ENCODE measurements around the gene CNTROB. TPM values are rescaled to one million over a fixed set of nuclear protein-coding genes. Genes with fewer than 3 reads are reported as not detected.

The CNTROB gene
- total and polyA plus RNA-seq, 2 of the 4 experiments (the other 2 are of a cell fraction) = 12.7 to 26.4 TPM

GRCh38 chr17:7897773-7898172, 34.2 kb upstream of the CNTROB start:
- 0 out of 2 replicates have a peak overlapping the region, but pooled peaks have one; percentile 35 for H4K5ac ChIP-seq (ENCODE audit: low read depth, low read length)
- H3K23ac ChIP-seq (ENCODE audit: low read depth, low read length) = no peak overlapping the region
- in situ Hi-C loops (cut with MboI; ENCODE audit: low sequenced_read_pairs) (loop anchor here (5.0 kb wide), 1 partner anchor 35 kb away; no protein-coding TSS in a partner anchor), dilution Hi-C loops (cut with HindIII; ENCODE audit: low sequenced_read_pairs, unreplicated experiment) (no loop called here), intact Hi-C loops (cut with micrococcal nuclease) (loop anchor here (1.0 to 5.0 kb wide), 3 partner anchors 35 to 155 kb away; no protein-coding TSS in a partner anchor)
- no peak overlapping the region for H2AFZ ChIP-seq (replicated peaks; ENCODE audit: low read length, poor library complexity)
- no peaks in the 10 kb centered on the region for H3K9me3 ChIP-seq (ENCODE audit: control insufficient read depth, insufficient read depth, low read length)
- peak overlapping the region; percentile 47 for H2AK9ac ChIP-seq (replicated peaks; ENCODE audit: low read depth, low read length, poor library complexity)
- peaks cover 0 to 28% of the 10 kb centered on the region in 2 experiments; a peak in 2 of 4 replicates for H3K79me1 ChIP-seq (ENCODE audit: low read depth in 1 of 2, low read length in 2 of 2)
- DNase-seq (peak; percentile 77), ATAC-seq (ENCODE audit: low read depth) (peak; percentile 90)
- H3K27ac ChIP-seq (ENCODE audit: insufficient read depth, low read length) = no peak overlapping the region
- H3K18ac ChIP-seq (ENCODE audit: low read depth, low read length) = no peak overlapping the region
- H3K4ac ChIP-seq (ENCODE audit: low read depth, low read length) = no peak overlapping the region
- BruUV-seq (replicated peaks) = no TSS peak
- H3K56ac ChIP-seq (ENCODE audit: extremely low read depth, insufficient read depth, low read length) = no peak overlapping the region
- no peak overlapping the region for H2BK20ac ChIP-seq (ENCODE audit: low read depth, low read length)
- TF ChIP-seq MXI1 (IDR thresholded peaks at IDR 0.05; ENCODE audit: borderline replicate concordance, low read depth, low read length) (peak; percentile 40; the same call in 1 of the 2 replicates), MAZ (IDR thresholded peaks at IDR 0.05; ENCODE audit: borderline replicate concordance, low read depth, low read length) (no peak), RAD21 (IDR thresholded peaks at IDR 0.05; ENCODE audit: low read length) (peak; percentile 88), NFE2L2 (IDR thresholded peaks at IDR 0.05; ENCODE audit: low read depth, low read length) (no peak), CHD1 (IDR thresholded peaks at IDR 0.05; ENCODE audit: low read depth, low read length) (no peak), SMC3 (IDR thresholded peaks at IDR 0.05; ENCODE audit: low read depth, low read length) (peak; percentile 89), USF2 (IDR thresholded peaks at IDR 0.05; ENCODE audit: low read depth, low read length) (peak; percentile 67; the same call in 1 of the 2 replicates)
- TF ChIP-seq, protein P1, sequence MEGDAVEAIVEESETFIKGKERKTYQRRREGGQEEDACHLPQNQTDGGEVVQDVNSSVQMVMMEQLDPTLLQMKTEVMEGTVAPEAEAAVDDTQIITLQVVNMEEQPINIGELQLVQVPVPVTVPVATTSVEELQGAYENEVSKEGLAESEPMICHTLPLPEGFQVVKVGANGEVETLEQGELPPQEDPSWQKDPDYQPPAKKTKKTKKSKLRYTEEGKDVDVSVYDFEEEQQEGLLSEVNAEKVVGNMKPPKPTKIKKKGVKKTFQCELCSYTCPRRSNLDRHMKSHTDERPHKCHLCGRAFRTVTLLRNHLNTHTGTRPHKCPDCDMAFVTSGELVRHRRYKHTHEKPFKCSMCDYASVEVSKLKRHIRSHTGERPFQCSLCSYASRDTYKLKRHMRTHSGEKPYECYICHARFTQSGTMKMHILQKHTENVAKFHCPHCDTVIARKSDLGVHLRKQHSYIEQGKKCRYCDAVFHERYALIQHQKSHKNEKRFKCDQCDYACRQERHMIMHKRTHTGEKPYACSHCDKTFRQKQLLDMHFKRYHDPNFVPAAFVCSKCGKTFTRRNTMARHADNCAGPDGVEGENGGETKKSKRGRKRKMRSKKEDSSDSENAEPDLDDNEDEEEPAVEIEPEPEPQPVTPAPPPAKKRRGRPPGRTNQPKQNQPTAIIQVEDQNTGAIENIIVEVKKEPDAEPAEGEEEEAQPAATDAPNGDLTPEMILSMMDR (conservative IDR thresholded peaks at IDR 0.05; ENCODE audit: low read depth, low read length) = peak; percentile 77
- H2BK5ac ChIP-seq (ENCODE audit: low read depth, low read length, poor library complexity, severe bottlenecking) = no peak overlapping the region
- no peaks in the 10 kb centered on the region for H3K4me1 ChIP-seq (ENCODE audit: control insufficient read depth, insufficient read depth, low read length)
- H3K4me2 ChIP-seq (ENCODE audit: low read depth, low read length) = no peak overlapping the region
- no peak overlapping the region for H3K9ac ChIP-seq (ENCODE audit: low read depth, low read length)
- peaks cover 78% of the 10 kb centered on the region for H3K36me3 ChIP-seq (ENCODE audit: control insufficient read depth, insufficient read depth, low read length)
- H3K4me3 ChIP-seq (ENCODE audit: insufficient read depth, low read depth, low read length) = no peak overlapping the region
- H4K8ac ChIP-seq (ENCODE audit: low read depth in 2 of 2, low read length in 2 of 2) = no peak overlapping the region
- H2BK120ac ChIP-seq (ENCODE audit: low read depth, low read length) = no peak overlapping the region
- no peaks in the 10 kb centered on the region for H3K9me1 ChIP-seq (ENCODE audit: insufficient read depth, low read length)
- H2BK15ac ChIP-seq (ENCODE audit: low read depth, low read length) = no peak overlapping the region
- H3K14ac ChIP-seq (replicated peaks; ENCODE audit: low read depth, low read length) = no peak overlapping the region
- H2AK5ac ChIP-seq (ENCODE audit: low read depth, low read length) = no peak overlapping the region
- no peak overlapping the region for H4K91ac ChIP-seq (ENCODE audit: insufficient read depth, low read depth, low read length)
- CTCF ChIA-PET = no interaction called here
- POLR2A ChIA-PET (ENCODE audit: unreplicated experiment) = no interaction called here
- H4K20me1 ChIP-seq (ENCODE audit: insufficient read depth, low read length) = peaks cover 3% of the 10 kb centered on the region; the same call in 1 of the 2 replicates
- 67% methylated on average over 1 of the region's 6 CpGs; no CpG with 5 or more reads in 1 of the 2 experiments for WGBS, 2 experiments (ENCODE audit: extremely low coverage in 2 of 2, insufficient read length in 1 of 2)
- H3K27me3 ChIP-seq (ENCODE audit: control insufficient read depth, insufficient read depth, low read length) = no peaks in the 10 kb centered on the region
